OCI-LY1 (cell line): ENCODE data around the gene PLXNA2.

Experiments used
- EZH2 ChIP-seq: fragments of 200-600 bp; sonication (generic), shearing (Covaris generic); IDR thresholded peaks from 2 replicates; pipeline ENCODE4 v1.8.0; 2017; ENCODE audit warnings: borderline replicate concordance, mixed run types, mild to moderate bottlenecking, antibody characterized with exemption, low read length, moderate library complexity, mixed read lengths
- TF ChIP-seq, protein P1 (sequence below): fragments of 200-600 bp; sonication (generic), shearing (Covaris generic); IDR thresholded peaks from 2 replicates; pipeline ENCODE4 v1.5.1; 2017; ENCODE audit warnings: mild to moderate bottlenecking, antibody characterized with exemption, low read length, moderate library complexity, mixed read lengths

- TF ChIP-seq, protein P1, sequence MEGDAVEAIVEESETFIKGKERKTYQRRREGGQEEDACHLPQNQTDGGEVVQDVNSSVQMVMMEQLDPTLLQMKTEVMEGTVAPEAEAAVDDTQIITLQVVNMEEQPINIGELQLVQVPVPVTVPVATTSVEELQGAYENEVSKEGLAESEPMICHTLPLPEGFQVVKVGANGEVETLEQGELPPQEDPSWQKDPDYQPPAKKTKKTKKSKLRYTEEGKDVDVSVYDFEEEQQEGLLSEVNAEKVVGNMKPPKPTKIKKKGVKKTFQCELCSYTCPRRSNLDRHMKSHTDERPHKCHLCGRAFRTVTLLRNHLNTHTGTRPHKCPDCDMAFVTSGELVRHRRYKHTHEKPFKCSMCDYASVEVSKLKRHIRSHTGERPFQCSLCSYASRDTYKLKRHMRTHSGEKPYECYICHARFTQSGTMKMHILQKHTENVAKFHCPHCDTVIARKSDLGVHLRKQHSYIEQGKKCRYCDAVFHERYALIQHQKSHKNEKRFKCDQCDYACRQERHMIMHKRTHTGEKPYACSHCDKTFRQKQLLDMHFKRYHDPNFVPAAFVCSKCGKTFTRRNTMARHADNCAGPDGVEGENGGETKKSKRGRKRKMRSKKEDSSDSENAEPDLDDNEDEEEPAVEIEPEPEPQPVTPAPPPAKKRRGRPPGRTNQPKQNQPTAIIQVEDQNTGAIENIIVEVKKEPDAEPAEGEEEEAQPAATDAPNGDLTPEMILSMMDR, result no peak
- no peak for TF ChIP-seq EZH2
Measured at GRCh38 chr1:208268541-208269337, 24.6 kb upstream of the PLXNA2 start.
